GM12878 (cell line): ENCODE data around the gene SERINC5.

Experiments used
- BHLHE40 ChIP-seq, 2 experiments: fragments of 450-650 bp in 1 of 2; IDR thresholded peaks; 2 replicates each; pipeline ENCODE4 v1.6.1; 2011 to 2017; ENCODE audit warnings: low read depth in 2 of 2, borderline replicate concordance in 1 of 2, improper control_type of control experiment in 1 of 2, low read length in 1 of 2, mild to moderate bottlenecking in 1 of 2
- MTA3 ChIP-seq: IDR thresholded peaks from 2 replicates; pipeline ENCODE4 v1.6.1; 2012; ENCODE audit warnings: low read length, inconsistent platforms, borderline replicate concordance
- NFYA ChIP-seq: IDR thresholded peaks from 2 replicates; pipeline ENCODE4 v1.6.1; 2011; ENCODE audit warnings: low read depth, mild to moderate bottlenecking, low read length, improper control_type of control experiment, borderline replicate concordance
- NRF1 ChIP-seq: conservative IDR thresholded peaks from 2 replicates; pipeline ENCODE4 v1.6.1; 2011; ENCODE audit warnings: mild to moderate bottlenecking, low read depth, low read length, improper control_type of control experiment
- POLR2A ChIP-seq: IDR thresholded peaks from 2 replicates; pipeline ENCODE4 v1.6.1; 2011; ENCODE audit warnings: low read depth, mild to moderate bottlenecking, low read length
- TF ChIP-seq, protein P1 (sequence below): fragments of 450-650 bp; conservative IDR thresholded peaks from 2 replicates; pipeline ENCODE4 v1.6.1; 2017; ENCODE audit warnings: mild to moderate bottlenecking, moderate library complexity

DNA sequence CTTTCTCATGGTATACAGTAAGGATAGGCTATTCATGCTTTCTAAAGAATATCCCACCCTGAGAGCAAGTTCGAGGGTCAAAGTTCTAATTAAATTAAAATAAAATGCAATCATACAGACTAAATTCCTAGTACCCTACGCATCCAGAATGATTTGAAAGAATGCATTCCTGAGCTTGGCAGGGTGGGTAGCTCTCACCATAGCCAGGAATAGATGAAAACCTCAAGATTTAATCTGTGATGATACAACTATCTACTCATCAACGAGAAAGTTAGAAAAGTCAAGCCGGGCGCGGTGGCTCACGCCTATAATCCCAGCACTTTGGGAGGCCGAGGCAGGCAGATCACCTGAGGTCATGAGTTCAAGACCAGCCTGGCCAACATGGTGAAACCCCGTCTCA, 32.3 kb downstream of the SERINC5 start:
- TF ChIP-seq, protein P1, sequence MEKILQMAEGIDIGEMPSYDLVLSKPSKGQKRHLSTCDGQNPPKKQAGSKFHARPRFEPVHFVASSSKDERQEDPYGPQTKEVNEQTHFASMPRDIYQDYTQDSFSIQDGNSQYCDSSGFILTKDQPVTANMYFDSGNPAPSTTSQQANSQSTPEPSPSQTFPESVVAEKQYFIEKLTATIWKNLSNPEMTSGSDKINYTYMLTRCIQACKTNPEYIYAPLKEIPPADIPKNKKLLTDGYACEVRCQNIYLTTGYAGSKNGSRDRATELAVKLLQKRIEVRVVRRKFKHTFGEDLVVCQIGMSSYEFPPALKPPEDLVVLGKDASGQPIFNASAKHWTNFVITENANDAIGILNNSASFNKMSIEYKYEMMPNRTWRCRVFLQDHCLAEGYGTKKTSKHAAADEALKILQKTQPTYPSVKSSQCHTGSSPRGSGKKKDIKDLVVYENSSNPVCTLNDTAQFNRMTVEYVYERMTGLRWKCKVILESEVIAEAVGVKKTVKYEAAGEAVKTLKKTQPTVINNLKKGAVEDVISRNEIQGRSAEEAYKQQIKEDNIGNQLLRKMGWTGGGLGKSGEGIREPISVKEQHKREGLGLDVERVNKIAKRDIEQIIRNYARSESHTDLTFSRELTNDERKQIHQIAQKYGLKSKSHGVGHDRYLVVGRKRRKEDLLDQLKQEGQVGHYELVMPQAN: no peak
- TF ChIP-seq MTA3: no peak
- no peak for TF ChIP-seq BHLHE40 (IDR thresholded peaks at IDR 0.05; ENCODE audit: borderline replicate concordance in 1 of 2, low read depth in 2 of 2, low read length in 1 of 2)
- no peak for TF ChIP-seq NFYA
- TF ChIP-seq NRF1: no peak
- no peak for TF ChIP-seq POLR2A
